ENCODE data around the gene CERK.

Gene CERK

DNA sequence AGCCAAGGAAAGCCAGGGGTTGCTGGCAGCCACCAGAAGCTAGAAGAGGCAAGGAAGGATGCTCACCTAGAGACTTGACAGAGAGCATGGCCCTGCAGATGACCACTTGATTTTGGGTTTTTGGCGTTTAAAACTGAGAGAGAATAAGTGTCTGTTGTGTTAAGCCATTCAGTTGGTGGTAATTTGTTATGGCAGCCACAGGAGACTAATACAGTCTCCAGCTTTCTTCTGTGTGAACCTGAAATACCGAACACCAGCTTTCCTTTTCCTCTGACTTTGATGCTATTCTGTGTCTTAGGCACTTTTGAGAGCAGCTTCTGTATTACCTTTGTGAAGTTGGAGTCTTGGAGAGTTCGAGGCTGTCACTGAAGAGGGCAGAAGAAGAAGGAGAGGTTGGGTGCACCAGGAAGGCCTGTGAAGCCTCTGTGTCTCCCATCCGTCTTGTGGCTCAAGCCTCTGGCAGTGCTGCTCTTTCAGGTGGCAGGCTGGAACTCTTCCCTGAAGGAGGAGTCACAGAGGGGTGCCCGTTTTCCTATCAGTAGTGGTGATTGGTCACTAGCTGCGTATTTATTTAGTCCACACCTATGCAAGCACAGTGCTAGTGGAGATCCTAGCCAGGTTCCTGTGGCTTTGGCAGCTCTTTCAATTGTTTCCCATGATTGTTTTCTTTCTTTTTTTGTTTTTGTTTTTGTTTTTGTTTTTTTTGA, 26.9 kb upstream of the CERK start:
- no peak for DNase-seq (ENCODE audit: low spot score)

DNA sequence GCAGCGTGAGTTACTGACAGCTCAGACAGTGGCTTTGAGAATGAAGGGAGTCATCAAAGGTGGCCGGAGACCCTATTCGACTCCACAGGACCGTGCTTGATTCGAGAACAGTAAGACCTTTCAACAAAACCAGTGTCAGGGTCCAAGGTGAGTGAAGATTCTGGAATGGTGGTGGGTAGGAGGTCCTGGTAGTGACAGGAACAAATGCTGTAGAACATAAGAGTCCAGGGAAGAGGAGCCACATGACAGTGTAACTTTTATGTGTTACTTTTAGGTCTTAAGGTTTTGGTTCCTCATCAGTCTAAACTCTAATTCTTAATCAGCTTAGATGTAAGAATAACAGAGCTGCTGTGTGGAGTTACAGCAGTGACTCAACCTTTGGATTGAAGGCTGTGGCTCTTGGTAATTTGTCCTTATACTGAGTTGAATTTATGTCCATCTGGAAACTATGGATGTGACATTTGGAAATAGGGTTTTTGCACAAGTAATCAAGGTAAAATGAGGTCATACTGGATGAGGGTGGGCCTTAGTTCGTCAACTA, 26.2 kb upstream of the CERK start:
- no peak for DNase-seq (ENCODE audit: low spot score)

DNA sequence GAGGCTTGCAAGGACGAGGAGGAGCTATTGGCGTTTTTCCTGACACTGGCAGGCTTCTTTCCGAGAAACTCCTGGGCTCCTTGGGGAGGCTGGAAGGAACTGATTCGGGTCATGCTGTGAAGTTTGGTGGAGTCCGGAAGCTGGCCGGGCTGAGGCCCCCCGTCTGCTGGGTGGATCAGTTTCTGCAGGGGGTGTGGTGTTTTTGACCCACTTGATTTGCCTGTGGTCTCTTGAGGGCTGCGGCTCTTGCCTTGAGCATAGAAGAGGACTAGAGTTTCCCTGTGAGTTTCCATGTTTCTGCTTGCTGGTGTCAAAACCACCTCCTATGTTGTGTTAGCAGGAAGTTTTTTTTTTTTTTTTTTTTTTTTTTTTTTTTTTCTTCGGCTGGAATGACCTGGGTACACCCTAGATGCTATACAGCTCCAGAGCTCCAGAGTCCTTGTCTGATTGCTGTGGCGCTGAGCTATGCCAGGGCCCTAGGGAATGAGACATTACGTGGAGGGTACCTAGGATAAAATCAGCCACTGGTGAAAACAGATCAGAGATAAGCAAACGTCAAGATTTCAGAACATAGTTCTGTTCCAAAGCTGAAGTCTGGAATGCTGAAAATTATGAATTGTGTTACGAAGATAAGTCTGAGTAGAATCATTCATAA, 25.1 kb upstream of the CERK start:
- DNase-seq (ENCODE audit: low spot score) = peak; percentile 88

DNA sequence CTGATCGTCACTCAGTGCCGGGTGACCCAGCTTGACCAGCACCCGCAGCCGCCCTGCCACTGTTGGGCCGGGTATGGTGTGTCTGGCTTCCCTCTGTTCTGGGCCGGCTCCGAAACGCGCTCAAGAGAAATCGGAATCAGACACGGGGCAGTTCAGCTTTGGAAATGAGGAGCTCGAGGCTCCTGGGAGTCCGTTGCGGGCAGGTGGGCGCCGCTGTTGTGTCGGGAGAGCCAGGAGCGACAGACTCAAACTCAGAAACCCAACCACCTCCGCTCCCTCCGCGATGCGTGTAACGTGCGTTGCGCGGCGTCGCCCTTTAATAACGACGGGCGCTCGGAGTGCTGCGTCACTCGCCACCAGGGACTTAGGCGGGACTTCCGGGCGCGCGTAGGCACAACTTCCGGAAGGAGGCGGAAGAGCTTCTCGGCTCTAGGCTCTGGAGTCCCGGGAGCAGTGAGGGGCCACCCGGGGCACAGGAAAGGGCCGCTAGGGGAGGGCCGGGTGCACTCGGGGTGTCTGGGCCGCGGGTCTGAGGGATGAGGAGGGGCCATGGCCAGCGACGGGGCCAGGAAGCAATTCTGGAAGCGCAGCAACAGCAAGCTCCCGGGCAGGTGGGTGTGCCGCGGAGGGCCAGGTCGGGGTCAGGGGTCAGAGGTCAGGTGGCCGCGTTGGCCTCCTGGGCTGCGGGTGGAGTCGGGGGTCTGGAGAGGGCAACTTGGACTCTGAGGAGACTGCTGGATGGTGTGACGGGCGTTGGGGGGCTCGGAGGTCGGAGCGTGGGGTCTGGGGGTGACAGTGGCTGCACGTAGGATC, 24.4 kb upstream of the CERK start, which contains the start of gene TBC1D22A:
Gene TBC1D22A, plus strand, starts transcription at position 413 of the 813 bp plus-strand sequence. Its CDS starts 137 bp downstream, at position 550.
- DNase-seq (ENCODE audit: low spot score) = peak; percentile 94

DNA sequence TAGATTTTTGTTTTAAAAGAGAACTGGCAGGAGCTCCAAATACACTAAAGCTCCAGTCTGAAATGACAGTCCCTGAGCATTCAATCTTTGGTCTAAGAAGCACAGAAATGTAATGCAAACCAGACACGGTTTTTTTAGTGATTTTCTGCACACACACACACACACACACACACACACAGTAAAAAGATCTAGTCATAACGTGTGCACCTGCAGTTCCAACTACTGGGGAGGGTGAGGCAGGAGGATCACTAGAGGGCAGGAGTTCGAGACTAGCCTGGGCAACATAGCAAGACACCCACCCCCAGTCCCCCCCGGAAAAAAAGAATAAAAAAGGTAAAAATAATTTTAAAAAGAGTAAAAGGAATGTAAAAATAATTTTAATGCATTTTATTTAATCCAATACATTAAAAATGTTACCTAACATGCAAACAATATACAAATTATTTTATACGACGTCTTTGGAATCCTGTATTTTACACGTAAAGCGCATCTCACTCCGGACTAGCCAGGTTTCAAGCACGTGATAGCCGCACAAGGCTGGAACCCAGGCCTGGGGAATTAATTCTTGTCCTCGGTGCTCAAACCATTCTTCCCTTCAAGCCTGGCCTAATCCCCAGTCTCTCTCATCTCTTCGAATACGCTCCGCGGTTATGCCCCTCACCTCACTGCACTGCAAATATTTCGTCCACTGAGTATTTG, 23.6 kb upstream of the CERK start:
- DNase-seq (ENCODE audit: low spot score) = no peak

DNA sequence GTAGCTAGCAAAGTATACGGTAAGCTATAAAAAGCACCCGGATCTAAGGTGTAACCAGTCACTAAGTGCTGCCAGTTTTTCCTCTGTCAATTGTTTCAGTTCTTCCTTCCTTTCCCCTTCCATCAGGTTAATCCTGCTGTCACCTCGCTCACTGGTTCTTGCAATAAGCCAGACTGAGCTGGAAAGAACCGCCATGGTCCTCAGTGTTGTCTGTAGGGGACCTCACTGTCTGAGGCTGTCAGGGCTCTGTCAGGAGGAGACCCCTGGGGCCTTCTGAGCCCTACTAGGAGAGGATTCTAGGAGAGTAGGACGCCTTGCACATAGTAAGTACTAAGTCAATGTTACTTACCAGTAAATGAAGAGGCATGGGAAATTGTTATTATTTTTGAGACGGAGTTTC, 23.0 kb upstream of the CERK start:
- no peak for DNase-seq (ENCODE audit: low spot score)

DNA sequence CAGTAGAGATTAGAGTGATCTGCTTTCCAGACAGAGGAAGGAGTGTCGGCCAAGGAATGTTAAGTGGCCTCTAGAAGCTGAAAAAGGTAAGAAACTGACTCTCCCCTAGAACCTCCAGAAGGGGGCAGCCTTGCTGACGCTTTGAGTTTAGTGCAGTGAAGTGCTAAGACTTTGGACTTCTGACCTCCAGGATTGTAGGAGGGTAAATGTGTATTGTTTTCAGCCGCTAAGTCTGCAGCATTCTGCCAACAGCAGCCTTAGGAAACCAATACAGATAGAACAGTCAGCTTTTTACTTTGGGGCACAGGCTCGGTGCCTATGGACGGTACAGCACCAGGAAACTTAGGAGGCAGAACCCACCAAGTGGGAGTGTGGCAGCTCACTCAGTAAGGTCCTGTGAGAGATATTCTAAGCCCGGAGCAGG, 20.8 kb upstream of the CERK start:
- DNase-seq (ENCODE audit: low spot score) = no peak

DNA sequence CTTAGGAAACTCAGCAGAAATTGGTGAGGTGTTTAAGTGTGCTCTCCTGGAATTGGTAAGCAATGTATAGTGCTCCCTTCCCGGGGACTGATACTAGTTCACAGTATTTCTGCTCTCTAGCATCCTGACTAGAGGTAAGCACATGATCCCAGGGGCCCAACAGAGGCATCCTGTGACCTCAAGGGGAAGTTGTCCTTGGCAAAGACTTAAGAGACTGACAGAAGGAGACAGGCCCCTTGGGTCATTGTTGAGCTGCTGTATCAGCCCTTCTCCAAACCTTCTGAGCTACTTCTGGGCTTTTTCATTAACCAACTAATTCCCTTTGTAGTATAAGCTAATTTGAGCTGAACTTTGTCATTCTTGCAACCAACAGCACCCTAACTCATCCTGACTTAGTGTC, 20.1 kb upstream of the CERK start:
- DNase-seq (ENCODE audit: low spot score) = no peak

DNA sequence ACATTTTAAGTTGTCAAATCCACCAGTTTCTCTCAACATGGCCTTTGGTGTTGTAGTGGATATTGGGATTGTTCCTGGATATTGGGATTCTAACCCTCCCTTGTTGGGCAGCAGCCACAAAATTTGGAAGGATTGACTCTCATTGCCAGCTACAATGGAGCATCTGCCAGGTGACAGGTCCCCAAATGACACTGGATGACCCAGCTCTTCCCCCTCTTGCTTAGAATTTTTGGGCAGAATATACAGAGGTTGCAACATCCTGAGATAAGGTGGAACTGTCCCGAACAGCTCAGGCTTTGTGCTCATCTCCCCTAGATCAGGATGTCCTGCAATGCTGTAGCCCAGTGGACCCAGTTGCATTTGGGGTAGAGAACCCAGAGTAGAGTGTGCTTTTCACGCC, 19.1 kb upstream of the CERK start:
- no peak for DNase-seq (ENCODE audit: low spot score)

DNA sequence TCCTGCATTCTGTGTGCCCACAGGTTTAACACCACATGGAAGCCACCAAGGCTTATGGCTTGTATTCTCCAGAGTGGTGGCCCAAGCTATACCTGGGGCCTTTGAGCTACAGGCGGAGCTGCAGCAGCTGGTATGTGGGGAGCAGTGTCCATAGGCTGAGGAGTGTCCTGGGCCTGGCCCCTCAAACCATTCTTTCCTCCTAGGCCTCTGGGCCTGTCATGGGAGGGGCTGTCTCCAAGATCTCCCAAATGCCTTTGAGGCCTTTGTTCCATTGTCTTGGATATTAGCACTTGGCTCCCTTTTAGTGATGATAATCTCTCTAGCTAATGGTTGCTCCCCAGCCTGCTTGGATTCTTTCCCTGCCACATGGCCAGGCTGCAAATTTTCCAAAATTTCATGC, 18.0 kb upstream of the CERK start:
- no peak for DNase-seq (ENCODE audit: low spot score)

DNA sequence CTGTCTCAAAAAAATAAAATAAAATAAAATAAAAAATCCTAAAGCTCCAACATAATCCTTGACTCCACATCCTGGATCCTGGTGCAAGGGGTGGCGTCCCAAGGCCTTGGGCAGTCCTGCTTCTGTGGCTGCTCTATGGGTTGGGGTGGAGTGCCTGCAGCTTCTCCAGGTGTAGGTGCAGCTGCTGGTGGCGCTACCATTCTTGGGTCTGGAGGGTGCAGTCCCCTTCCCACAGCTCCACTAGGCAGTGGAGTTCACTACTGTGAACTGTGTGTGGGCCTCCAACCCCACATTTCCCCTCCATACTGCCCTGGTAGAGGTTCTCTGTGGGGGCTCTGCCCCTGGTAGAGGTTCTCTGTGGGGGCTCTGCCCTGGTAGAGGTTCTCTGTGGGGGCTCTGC, 17.5 kb upstream of the CERK start:
- DNase-seq (ENCODE audit: low spot score) = no peak

DNA sequence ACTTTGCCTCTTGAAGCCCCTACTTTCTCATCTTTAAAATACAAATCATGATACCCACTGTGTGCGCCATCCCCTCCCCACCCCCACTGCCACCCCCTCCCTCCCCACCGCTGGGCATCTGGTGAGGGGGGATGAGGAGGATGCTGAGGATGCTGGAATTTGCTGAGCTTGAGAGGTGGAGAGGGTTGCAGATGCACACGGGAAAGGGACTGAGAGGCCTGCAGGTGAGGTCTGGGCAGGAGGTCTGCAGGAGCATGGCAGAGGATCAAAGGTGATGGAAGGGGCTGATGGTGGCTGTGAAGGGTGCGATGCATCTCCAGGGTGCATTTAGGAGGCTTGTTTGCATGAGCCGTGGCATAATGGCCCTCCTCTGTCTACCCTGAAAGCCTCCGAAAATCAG, 16.8 kb upstream of the CERK start:
- no peak for DNase-seq (ENCODE audit: low spot score)

DNA sequence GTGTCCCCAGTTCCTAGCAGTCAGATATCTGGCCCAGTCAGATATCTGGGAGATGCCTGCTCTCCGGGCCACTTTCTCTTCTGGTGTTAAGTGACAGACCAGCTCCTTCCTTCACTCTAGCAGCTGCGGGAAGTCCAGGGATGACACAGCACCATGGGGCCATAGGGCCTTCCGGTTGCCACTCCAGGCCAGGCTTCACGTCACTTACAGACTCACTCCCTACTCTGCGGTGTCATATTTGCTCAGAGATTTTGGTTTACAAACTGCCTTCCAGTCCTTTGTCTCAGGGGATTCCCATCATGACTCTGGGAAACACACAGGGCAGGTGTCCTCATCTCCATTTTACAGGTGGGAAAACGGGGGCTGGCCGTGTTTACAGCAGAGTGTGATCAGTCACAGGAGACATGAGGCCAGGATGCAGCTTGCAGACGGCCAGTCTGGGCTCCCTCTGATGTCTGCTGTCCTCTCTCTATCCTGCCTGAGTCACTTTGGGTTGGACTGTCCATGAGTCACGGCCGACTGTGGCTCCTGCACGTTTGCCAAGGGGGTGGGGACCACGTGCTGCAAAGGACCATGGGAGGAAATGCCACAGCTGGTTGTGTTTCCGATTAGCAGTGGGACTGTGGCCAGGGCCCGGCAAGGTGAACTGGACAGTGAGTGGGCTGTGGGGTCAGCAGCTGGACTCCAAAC, 16.2 kb upstream of the CERK start:
- no peak for DNase-seq (ENCODE audit: low spot score)

DNA sequence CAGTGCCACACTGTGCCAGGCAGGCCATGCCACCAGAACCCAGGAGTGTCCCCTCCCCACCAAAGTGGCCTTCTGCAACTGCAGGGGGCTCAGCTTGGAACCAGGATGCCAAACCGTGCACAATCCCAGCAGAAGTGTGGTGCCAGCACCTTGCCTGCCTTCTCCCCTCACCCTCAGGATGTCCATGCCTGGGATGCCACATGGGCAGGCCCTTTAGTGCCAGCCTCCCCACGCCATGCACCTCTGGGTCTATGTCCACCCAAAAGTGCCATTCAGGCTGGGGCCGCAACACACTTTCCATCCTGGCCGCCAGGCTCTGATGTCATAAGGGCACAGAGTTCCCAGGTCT, 15.7 kb upstream of the CERK start:
- DNase-seq (ENCODE audit: low spot score) = no peak

DNA sequence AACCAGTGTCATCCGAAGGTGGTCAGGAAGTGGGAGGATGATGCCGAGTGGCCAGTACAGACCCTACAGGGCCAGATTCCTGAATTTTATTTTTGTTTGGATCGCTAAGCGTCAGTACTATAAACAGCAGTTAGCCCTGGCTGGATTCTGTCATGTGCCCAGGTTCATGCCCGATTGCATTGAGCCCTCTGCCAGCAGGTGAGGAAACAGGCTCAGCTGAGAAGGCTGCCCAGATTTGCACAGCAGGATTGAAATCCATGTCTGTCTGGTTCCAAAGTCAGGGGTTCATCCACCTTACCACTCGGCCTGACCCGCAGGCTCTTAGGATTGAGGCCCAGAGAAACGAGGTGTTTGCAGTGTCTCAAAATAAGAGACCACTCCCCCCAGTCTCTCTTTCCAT, 15.3 kb upstream of the CERK start:
- DNase-seq (ENCODE audit: low spot score) = no peak

DNA sequence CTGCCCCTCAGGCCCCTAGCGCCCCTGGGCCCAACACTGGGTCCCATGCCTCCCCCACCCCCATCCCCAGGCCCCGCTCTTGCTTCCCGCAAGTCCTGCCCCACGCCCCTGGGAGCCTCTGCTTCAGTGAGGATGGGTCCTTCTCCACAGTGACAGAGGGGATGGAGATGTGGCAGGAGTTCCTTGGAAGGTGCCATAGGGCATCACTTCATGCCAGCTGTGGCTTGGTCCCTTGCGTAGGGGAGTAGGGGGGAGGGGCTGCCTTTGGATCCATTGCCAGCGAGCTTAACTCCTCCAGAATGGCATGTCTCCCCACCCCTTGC, 14.9 kb upstream of the CERK start:
- no peak for DNase-seq (ENCODE audit: low spot score)

DNA sequence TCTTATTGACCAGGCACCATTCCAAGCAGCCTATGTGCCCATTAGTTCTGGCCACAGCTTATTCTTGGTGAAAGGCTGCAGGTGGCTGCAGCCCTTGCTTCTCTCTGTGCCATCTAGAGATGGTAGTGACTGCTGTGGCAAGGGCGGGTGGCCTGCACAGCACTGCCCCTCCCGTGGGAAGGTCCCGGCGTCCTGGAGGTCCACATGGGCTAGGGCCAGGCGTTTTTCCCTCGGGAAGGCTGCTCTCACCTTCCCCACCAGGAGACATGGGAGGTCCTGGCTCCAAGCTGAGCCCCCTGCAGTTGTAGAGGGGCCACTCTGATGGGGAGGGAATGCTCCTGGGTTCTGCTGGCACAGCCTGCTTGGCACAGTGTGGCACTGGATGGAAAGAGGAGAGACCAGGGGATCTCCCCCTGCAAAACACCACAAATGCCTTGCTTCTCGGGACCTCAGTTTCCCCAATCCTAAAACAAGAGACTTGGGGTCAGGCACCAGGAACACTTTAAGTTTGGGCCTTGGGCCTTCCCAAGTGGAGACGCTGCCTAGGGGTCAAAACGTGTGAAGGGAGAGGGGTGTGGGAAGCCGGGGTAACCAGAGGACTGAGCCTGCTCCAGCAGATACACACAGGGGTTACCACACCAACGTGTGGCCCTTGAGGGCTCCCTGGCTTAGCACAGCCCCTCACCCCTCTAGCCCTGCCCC, 14.4 kb upstream of the CERK start:
- no peak for DNase-seq (ENCODE audit: low spot score)

DNA sequence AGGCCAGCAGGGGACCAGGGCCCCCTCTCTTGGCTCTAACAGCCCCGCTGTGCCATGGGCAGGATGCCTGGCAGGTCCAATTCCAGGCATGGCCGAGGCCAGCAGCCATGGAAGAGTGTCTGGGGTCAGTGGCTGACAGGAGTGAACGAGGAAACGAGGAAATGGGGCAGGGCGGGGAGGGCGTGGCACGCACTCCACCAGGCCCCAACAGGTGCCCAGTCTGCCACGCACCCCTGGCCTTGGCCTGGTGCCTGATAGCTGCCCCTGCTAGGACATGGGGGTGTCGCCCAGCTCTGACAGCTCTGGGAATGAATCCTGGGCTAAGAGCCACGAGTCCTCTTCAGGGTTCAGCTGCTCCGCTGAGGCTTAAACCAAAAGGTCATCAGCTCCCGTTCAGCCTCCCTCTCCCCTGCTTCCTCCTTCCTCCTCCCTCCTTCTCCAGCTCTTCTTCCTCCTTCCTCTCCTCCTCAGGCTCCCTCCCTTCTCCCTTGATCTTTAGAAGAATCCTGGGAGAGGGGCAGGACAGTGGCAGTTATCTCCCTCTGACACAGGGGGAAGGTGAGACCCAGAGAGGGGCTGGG, 12.9 kb upstream of the CERK start:
- DNase-seq (ENCODE audit: low spot score) = no peak

DNA sequence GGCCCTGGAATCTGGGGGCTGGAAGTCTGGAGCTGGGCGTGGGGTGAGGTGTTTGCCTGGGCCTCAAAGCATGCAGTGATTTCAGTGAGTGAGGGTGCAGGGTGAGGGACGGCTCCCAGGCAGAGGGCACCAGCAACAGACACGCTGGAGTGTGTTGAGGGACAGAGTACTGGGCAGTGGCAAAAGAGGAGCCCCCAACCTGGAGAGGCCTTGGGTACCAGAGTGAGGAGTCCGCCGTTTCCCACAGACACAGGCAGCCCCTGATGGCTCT, 12.4 kb upstream of the CERK start:
- DNase-seq (ENCODE audit: low spot score) = no peak

DNA sequence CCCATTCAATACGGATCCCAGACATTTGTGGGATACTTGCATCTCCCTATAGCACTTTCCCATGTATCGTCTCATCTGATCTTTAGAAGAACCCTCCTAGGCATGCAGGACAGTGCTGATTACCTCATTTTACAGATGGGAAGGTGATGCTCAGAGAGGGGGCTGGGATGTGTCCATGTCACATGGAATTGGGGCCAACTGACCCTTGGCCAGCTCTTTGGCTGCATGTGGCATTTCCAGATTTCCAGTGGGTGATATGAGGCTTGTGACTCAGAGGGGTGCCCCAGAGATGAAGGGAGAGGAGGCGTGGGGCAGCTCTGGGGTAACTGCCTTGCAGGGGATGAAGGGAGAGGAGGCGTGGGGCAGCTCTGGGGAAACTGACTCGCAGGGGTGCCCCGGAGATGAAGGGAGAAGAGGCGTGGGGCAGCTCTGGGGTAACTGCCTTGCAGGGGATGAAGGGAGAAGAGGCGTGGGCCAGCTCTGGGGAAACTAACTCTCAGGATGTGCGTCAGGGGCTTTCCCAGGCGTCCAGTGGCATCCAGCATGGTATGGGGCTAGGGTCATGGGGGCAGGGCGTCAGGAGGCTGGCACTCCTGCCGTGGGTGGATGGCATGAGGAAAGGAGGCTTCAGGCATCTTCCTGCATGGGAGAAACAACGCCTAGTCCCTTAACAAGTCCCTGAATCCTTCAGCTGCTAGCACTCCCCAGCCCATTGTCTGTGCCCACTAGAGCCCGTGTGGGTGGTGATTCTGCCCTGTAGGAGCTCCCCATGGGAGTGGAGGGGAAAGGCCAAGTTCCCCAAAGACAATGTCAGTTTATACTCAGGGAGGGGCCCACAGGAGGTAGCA, 11.9 kb upstream of the CERK start:
- DNase-seq (ENCODE audit: low spot score) = no peak

Measured in germinal center (tissue), 1 donor.